Activated T-cell treated with anti-CD3 and anti-CD28 coated beads, Interleukin-2, amount 50 U/mL, for 24 hours (primary cell): ENCODE measurements around the gene CTAGE9.
"Not testable (repeated sequence)": the region's sequence is repeated elsewhere in the genome, so short reads cannot be mapped to it uniquely, and the experiment has no call there.

Experiments
- DNase-seq: peaks from one replicate; pipeline ENCODE4 v3.0.0-alpha.2; 2020
- H3K27ac Mint-ChIP-seq: 2 replicates; pipeline ENCODE4 v1.8.0; 2020; ENCODE audit warnings: mild to moderate bottlenecking, mixed read lengths
- H3K27me3 Mint-ChIP-seq: 2 replicates; pipeline ENCODE4 v1.8.0; 2020; ENCODE audit warnings: mixed read lengths
- H3K36me3 Mint-ChIP-seq: 2 replicates; pipeline ENCODE4 v1.8.0; 2020; ENCODE audit warnings: low read depth, mixed read lengths
- H3K4me1 Mint-ChIP-seq: 2 replicates; pipeline ENCODE4 v1.8.0; 2020; ENCODE audit warnings: low read depth, mixed read lengths
- H3K4me3 Mint-ChIP-seq: 2 replicates; pipeline ENCODE4 v1.8.0; 2020; ENCODE audit warnings: mild to moderate bottlenecking, moderate library complexity, mixed read lengths
- H3K9me3 Mint-ChIP-seq: 2 replicates; pipeline ENCODE4 v1.8.0; 2020; ENCODE audit warnings: mixed read lengths

Gene CTAGE9

GRCh38 chr6:131710917-131711316 is at the start of gene CTAGE9:
TSS of gene CTAGE9 (minus strand) at chr6:131711017. CDS start at chr6:131711017, 0 bp downstream.
- H3K4me3 Mint-ChIP-seq, H3K9me3 Mint-ChIP-seq, H3K36me3 Mint-ChIP-seq, DNase-seq, H3K27ac Mint-ChIP-seq, H3K4me1 Mint-ChIP-seq, H3K27me3 Mint-ChIP-seq: not testable (repeated sequence)

- H3K27me3 Mint-ChIP-seq, result peaks cover 29% of the 10 kb centered on the region
- no peak overlapping the region for H3K27ac Mint-ChIP-seq
- no peaks in the 10 kb centered on the region for H3K9me3 Mint-ChIP-seq
- no peak overlapping the region for H3K4me3 Mint-ChIP-seq
- H3K4me1 Mint-ChIP-seq, result no peaks in the 10 kb centered on the region
- no peak for DNase-seq
- H3K36me3 Mint-ChIP-seq, result no peaks in the 10 kb centered on the region
Measured at GRCh38 chr6:131758920-131759319, 48.1 kb upstream of the CTAGE9 start.

DNA sequence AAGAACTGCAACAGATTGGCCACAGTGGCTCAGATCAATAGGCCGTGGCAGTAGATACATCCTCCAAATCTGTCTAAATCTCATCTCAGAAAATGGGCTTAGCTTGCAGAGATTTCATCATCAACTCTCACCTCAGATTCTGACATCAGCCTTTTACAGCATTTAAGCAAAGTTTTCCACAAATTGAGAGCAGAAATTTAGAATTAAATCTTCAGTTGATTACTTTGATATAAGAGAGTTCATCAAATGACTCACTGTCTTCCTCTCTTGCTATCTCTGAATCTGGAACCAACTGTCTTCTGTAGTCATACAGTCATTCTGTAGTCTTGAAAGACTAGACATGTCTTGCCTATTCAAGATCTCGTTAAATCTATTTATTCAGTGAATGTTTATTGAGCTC is 45.2 kb upstream of the CTAGE9 start:
- Mint-ChIP-seq H3K4me3 (no peak overlapping the region), H3K27ac (no peak overlapping the region), H3K27me3 (peaks cover 32% of the 10 kb centered on the region), H3K9me3 (no peaks in the 10 kb centered on the region), H3K4me1 (no peaks in the 10 kb centered on the region), H3K36me3 (no peaks in the 10 kb centered on the region)
- DNase-seq, result no peak

DNA sequence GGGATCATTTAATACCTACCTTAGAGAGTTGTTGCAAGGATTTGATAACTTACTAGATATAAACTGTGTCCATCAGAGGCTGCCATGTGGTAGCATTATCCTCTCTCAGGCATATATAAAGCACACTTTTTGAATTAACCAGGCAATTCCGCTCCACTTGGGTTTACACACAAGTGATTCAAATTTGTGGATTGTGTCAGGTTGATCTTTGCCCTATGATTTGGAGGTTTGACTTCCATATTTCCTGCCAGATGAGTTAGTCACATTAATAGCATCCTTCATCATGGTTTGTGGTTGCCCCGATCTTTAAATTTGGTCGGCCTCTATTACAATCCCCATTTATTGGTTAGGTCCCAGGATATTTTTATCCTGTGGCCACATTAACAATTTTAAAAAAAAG is 44.8 kb upstream of the CTAGE9 start:
- H3K9me3 Mint-ChIP-seq, result no peaks in the 10 kb centered on the region
- DNase-seq, result no peak
- no peaks in the 10 kb centered on the region for H3K36me3 Mint-ChIP-seq
- H3K4me1 Mint-ChIP-seq, result no peaks in the 10 kb centered on the region
- H3K27me3 Mint-ChIP-seq, result peaks cover 32% of the 10 kb centered on the region
- no peak overlapping the region for H3K4me3 Mint-ChIP-seq
- H3K27ac Mint-ChIP-seq, result no peak overlapping the region

DNA sequence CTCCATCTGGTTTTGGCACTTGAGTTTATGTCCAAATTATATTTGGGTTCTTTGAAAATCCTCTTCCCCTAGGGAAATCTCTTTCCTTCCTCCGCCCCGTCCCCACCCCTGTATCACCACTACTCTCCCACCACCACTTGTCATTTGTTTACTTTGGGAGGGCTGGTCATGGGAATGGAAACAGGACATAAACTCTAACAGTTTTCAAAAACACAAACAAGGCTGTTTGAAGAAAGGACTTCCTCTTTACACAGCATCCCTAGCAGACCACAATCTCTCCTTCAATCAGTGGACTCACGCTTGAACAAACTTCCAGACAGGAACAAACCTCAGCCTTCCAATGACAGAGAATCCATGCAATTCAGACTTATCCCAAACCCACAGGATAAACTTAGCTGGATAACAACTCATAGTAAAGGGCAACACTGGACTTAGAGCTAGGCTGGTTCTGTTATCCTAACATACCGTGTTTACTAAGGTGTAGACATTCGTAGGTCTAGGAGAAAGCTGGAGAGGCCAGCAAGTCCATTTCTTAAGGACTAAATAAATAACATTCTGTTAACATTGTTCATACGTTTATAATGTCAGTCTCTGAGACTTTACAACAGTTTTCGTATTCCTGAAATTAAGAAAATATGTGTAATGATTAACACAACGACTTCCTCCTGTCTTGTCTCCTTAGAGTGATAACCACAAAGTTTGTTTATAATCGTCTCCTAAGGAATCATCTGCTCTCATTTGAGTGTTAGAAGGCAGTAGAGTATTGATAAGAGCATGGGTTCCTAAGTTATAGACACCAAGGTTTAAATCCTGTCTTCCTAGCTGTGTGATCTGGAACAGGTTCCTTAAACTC is 44.1 kb upstream of the CTAGE9 start:
- Mint-ChIP-seq H3K36me3 (no peaks in the 10 kb centered on the region), H3K4me1 (no peaks in the 10 kb centered on the region), H3K27me3 (peaks cover 32% of the 10 kb centered on the region), H3K27ac (no peak overlapping the region), H3K4me3 (no peak overlapping the region), H3K9me3 (no peaks in the 10 kb centered on the region)
- DNase-seq, result no peak

GRCh38 chr6:131754088-131754487 is 43.3 kb upstream of the CTAGE9 start:
- Mint-ChIP-seq H3K36me3 (no peaks in the 10 kb centered on the region), H3K9me3 (no peaks in the 10 kb centered on the region), H3K4me1 (no peaks in the 10 kb centered on the region), H3K27ac (no peak overlapping the region), H3K4me3 (no peak overlapping the region), H3K27me3 (peaks cover 32% of the 10 kb centered on the region)
- no peak for DNase-seq

GRCh38 chr6:131751012-131751715 is 40.3 kb upstream of the CTAGE9 start:
- not testable (repeated sequence) for DNase-seq

DNA sequence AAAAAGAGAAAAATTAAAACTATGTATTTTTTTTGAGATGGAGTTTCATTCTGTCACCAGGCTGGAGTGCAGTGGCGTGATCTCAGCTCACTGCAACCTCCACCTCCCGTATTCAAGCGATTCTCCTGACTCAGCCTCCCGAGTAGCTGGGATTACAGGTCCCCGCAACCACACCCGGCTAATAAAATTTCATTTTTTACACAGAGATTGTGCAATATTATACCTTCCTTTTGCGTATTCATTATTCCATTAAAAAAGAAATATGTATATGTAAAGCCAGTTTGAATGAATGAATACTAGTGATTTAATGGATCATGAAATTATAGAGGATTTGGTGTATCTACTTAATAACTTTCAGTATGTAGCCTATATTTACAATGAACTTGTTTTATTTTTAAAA is 38.2 kb upstream of the CTAGE9 start:
- no peak for DNase-seq
- Mint-ChIP-seq H3K9me3 (no peaks in the 10 kb centered on the region), H3K4me3 (no peak overlapping the region), H3K4me1 (no peaks in the 10 kb centered on the region), H3K27me3 (peaks cover 7% of the 10 kb centered on the region), H3K27ac (no peak overlapping the region), H3K36me3 (no peaks in the 10 kb centered on the region)

More at GRCh38 chr6:131751012-131751715, 40.3 kb upstream of the CTAGE9 start:
- not testable (repeated sequence) for H3K27ac Mint-ChIP-seq, H3K4me1 Mint-ChIP-seq, H3K4me3 Mint-ChIP-seq, H3K36me3 Mint-ChIP-seq, H3K9me3 Mint-ChIP-seq
- H3K27me3 Mint-ChIP-seq, result peaks cover 23% of the 10 kb centered on the region

DNA sequence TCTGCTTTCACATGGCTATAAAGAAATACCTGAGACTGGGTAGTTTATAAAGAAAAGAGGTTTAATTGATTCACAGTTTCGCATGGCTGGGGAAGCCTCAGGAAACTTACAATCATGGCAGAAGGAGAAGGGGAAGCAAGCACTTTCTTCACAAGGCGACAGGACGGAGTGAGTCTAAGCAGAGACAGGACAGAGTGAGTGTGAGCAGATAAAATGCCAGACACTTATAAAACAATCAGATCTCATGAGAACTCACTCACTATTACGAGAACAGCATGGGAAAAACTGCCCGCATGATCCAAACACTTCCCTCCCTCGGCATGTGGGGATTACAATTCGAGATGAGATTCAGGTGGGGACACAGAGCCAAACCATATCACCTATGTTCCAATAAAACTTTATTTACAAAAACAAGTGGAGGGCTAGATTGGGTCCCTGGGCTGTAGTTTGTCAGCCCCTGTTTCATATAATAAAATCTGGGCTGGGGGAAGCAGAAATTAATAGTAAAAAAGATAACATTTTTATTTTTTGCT is 37.1 kb upstream of the CTAGE9 start:
- Mint-ChIP-seq H3K27ac (no peak overlapping the region), H3K4me1 (no peaks in the 10 kb centered on the region), H3K27me3 (peaks cover 3% of the 10 kb centered on the region), H3K36me3 (no peaks in the 10 kb centered on the region), H3K9me3 (no peaks in the 10 kb centered on the region), H3K4me3 (no peak overlapping the region)
- DNase-seq, result no peak

DNA sequence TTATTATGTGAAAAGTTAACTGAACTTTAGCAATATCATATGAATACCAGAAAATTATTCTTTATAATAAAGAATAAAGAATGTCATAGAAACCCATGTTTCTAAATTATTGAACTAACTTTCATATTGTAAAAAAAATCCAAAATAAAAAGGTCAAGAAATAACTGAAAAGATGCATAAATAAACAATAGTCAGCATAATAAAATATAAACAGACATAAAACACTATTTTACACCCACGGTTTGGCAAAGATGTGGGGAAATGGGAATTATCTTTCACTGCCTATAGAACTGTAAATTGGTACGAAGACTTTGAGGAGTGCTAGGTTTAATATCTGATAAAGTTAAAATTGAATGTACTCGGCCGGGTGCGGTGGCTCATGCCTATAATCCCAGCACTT is 34.7 kb upstream of the CTAGE9 start:
- Mint-ChIP-seq H3K4me3 (no peak overlapping the region), H3K27me3 (peaks cover 3% of the 10 kb centered on the region), H3K4me1 (no peaks in the 10 kb centered on the region), H3K9me3 (no peaks in the 10 kb centered on the region), H3K27ac (no peak overlapping the region), H3K36me3 (no peaks in the 10 kb centered on the region)
- no peak for DNase-seq

DNA sequence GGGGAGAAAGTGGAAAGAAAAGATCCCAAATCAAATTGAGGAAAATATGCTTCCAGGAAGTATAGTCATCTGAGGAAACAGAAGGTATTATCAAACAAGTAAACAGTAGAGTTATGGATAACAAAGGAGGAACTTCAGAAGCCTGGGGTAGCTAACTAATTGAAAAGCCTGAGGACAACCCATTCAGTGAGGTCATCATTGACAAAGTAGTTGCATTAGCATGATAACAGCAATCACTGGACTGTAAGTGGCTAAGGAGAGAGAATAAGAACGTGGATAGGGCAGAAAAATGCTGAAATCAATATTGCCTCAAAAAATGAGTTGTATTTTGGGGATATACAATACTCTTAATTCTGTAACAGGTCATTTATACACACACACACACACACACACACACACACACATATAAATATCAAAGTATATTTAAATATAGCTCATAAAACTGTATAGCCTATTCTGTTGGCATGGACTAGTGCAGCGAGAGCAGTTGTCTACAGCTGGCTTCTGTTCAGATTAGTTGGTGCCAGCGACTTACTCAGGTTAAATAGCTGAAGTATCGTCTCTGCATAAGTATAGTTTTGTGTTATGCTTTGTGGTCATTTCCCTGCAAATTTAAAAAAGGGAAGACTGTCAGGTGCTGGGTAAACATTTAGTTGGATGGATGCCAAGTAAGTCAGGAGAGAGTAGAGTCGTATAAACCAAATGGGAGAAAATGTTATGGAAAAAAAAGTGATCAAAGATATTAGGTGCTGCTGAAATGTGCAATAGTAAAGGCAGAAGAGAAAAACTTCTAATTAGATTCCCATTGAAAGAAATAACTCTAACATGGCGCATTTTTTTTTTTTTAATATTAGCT is 33.8 kb upstream of the CTAGE9 start:
- no peak for DNase-seq
- no peak overlapping the region for H3K27ac Mint-ChIP-seq
- no peaks in the 10 kb centered on the region for H3K4me1 Mint-ChIP-seq
- H3K36me3 Mint-ChIP-seq, result no peaks in the 10 kb centered on the region
- no peaks in the 10 kb centered on the region for H3K9me3 Mint-ChIP-seq
- H3K27me3 Mint-ChIP-seq, result peaks cover 3% of the 10 kb centered on the region
- H3K4me3 Mint-ChIP-seq, result no peak overlapping the region

- Mint-ChIP-seq H3K27me3 (peaks cover 3% of the 10 kb centered on the region), H3K27ac (no peak overlapping the region), H3K4me1 (no peaks in the 10 kb centered on the region), H3K4me3 (no peak overlapping the region), H3K9me3 (no peaks in the 10 kb centered on the region), H3K36me3 (no peaks in the 10 kb centered on the region)
- no peak for DNase-seq
Measured at GRCh38 chr6:131741688-131742393, 31.0 kb upstream of the CTAGE9 start.

DNA sequence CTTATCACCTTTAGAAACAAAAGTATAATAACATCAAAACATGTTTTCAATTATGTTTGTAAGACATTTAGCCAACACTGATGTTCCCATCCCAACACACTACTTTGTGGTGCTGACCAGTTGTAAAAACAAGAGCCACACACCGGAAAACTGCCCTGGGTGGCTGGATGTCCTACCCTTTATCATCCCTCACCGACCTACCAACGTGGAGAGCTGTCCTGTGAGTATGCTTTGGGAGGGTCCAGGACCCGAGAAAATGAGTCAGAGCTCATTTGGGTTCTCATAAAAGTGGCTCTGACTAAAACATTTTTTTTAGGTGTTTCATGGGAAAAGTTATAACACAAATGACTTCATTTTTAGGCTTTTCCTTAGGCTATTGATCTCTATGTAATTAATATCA is 29.3 kb upstream of the CTAGE9 start:
- Mint-ChIP-seq H3K9me3 (no peaks in the 10 kb centered on the region), H3K27me3 (peaks cover 3% of the 10 kb centered on the region), H3K4me1 (no peaks in the 10 kb centered on the region), H3K36me3 (no peaks in the 10 kb centered on the region), H3K27ac (no peak overlapping the region), H3K4me3 (no peak overlapping the region)
- no peak for DNase-seq

DNA sequence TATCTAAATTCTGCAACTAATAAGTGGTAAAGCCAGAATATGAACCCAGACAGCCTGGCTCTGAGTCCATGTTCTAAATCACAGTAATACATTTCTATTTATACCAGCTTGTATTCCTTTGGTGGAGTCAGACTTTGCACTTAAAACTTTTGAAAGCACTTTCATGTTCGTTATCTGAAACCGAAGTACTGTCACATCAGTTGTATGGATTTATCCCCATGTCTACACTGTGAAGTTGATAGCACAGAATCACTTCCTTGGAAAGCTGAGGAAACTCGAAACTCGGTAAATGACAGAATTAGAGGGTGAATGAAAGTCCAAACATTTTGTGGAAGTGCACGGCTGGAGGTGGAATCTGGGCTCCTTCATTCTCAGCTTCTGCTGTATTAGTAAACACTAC is 28.3 kb upstream of the CTAGE9 start:
- H3K4me1 Mint-ChIP-seq, result no peaks in the 10 kb centered on the region
- no peak overlapping the region for H3K4me3 Mint-ChIP-seq
- H3K36me3 Mint-ChIP-seq, result no peaks in the 10 kb centered on the region
- peaks cover 2% of the 10 kb centered on the region for H3K27me3 Mint-ChIP-seq
- no peaks in the 10 kb centered on the region for H3K9me3 Mint-ChIP-seq
- H3K27ac Mint-ChIP-seq, result no peak overlapping the region
- no peak for DNase-seq
